Colon (tissue), 2 donors: ENCODE measurements around the gene ATP8A2.

Experiments used
- FAIRE-seq: peaks from 2 replicates; lab custom pipeline; 2012; peaks lifted over from hg19 to GRCh38; lab: Jason Lieb, UNC
- donor health status: control.
- donor health status: control.

The ATP8A2 gene

DNA sequence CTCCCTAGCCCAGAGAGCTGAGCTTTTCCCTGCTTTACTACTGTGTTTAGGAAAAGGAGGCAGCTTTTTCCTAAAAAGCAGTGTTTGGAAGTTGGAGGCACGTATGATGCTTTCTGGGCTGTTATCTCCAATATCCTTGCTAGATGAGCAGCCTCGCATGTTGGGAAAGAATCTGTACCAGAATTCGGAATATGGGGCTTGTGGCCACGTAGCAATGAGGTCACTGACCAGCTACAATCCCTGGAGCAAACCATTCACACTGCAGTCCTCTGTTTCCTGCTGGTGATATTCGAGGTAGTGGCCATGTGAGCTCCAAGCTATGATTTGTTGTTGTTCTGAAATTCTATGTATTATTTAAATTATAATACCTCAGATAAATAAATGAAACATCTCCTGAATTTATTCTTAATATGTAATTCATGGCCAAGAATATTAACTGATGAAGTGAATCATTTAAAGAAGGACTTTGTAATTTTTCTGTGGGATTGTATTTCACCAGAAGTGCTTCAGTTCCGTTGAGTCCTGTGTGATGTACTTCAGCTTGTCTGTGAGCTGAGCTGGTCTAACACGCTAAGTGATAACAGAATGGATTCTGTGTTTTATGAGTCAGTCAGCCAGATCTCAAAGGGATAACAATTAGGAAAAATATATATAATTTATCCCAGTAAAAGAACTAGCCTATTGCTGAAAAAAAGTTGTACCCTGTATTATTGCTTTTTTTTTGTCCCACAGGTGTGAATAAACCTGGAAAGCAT is 360.5 kb downstream of the ATP8A2 start:
- no peak for FAIRE-seq

DNA sequence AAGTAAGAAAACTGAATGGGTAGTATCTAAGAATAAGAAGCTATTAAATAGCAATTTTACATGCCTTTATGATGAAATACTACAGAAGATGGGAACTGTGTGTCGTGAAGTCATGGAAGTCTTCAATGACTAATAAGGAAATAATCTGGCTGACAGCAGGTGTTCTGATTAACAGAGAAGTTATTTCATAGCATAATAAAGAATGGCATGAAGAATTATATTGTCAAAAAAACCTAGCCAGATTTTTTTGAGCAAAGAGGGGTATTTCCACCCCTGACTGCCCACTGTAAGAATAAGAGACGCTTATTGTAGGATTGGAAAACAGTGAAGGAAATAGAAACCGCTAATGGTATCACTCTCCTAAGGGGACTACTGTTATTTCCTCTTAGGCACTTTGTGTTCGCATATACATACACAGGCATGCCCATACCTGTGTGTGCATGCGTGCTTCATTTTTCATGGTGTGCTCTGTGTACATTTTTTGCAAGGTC is 361.3 kb downstream of the ATP8A2 start:
- no peak for FAIRE-seq

DNA sequence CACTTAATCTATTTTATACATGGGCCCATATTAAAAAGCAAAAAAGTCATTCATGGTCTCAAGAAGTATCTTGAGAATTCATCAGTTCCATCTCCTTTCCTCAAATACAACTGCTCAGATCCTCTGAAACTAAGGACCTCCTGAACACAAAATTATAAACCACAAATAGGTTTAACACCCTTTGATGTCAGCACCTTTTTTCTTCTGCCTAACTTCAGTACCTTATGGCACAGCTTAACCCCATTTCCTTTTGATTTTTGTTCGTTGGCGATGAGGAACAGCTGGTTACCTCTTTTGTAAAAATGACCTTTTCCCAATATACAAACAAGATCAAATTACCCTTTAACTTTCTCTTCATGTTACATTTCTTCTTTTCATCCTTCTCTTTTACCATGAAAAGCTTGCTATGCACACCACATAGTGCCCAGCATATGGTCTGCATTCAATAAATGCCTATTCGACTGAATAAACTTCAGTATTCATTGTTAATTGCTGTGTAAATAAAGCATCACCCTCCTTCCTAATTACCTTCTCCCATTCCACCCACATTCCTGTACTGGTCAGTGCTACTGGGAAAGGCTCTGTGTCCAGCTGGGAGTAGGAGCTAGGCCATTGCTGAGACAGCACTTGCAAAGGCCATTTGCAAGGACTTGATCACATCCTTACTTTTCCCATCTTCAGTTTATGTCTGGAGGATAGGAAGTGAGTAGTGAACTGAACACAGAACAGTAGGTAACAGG is 362.1 kb downstream of the ATP8A2 start:
- FAIRE-seq: no peak

DNA sequence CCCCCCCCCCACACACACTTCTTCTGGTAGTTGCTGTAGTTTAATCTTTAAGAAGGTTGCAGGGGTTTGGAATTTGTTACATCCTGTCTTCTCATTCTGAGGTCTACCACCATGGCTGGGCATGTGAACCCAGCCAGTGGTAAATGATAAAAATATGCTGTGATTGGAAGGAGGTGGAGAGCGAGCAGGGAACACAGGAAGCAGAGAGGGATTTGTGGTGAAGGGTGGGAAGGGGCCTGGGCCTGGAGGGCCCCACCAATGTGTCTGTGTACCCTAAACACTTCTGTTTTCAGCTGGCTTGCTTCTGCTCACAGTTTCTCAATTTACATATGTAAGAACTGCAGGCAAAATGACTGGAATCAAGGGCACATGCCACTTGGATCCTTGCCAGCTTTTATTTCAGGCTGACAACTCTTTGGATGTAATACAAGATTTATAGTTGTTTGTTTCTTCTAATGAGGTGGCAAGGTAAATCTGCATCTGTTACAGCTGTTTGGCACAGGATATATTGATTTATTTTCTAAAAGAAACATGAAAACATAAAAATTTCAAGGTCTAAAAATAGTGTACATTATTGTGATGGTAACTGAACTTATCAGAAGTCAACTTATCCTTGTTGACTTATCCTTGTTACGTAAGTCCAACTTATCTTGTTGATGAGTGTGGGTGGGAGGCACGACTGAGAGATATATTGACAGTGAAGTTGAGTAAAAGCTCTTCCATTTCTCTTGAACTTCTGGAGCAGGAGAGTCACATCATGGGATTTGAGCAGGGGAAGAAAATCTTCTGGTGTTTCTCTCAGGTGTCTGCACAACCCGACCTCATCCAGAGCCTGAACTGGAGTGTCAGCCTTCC is 366.8 kb downstream of the ATP8A2 start:
- FAIRE-seq: no peak

DNA sequence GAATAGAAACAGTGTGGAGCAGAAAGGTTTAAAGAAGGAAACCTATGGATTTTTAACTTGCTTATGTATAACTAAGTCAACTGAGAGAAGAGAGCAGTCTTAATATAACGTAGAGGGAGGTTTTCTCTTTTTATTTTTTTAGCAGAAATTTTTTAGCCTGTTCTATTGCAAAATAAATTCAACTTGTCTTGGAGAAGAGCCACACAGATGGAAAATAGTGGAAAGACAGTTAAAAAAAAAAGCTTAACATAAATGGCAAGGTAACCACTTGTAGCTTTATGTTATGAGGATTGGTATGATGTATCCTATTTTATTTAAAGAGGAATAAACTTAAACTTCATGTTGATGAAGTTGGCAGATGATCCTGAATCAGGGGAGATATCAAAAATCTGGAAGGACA is 367.6 kb downstream of the ATP8A2 start:
- no peak for FAIRE-seq

DNA sequence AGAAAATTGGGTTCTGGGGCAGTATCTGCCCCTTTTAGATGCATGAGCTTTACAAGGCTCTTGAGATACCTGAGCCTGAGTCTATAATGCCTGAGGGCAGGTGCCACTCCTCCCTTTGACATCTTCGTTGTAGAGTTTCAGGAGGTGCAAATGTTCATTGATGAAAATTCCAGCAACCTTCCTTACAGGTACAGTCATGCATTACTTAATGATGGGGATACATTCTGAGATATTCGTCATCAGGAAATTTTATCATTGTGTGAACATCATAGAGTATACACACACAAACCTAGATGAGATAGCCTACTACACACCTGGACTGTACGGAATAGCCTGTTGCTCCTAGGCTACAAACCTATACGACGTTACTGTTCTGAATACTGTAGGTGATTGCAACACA is 370.0 kb downstream of the ATP8A2 start:
- no peak for FAIRE-seq

DNA sequence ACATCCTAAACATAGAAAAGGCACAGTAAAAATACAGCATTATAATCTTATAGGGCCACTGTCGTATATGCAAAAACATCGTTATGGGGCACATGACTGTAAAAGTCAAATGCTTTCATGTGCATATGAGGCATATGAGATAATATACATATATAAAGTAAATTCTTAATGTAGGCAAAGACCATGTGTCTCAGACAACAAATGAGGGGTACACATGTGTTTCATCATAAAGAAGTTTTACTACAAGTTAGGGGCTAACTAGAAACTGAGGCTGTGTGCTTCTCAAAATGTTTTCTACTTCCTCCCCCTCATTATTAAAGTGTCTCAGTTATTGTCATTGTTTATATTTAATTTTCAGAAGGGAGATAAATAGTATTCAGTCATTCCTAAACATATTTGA is 370.4 kb downstream of the ATP8A2 start:
- no peak for FAIRE-seq

DNA sequence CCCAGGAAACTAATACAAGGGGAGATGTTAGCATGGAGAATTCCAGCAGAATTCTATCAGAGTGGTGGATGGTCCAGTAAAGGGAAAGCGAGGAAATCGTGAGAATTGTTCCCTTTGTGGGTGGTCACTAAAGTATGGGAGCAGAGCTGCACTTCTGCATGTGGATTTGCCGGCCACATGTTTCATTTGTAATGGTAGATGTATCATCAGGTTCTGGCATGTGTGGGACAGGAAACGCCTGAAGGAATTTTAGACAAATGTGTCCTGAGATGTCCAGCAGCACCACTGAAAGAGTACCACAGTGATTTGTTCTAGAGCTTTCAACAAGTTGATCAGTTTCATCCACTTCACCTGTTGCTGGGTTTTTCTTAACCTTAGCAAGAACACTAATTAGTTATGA is 371.6 kb downstream of the ATP8A2 start:
- FAIRE-seq: no peak

DNA sequence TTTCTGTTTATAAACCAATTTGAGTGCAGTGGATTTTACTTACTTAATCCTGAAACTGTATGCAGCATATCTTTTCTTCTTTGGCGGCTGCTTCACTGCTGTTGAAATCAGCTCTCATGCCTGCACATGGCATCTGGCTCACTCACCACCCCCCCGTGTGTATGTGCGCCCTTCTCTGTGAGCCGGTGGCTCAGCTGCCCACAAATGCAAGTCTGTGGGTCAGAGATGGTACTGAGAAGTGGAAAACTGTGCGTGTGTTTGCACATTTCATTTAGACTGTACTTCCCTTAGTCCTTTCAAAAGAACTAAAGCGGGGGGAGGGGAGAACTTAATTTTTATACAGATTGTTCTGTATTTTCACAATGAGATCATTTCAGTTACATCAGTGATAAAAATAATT is 372.4 kb downstream of the ATP8A2 start:
- FAIRE-seq: no peak

DNA sequence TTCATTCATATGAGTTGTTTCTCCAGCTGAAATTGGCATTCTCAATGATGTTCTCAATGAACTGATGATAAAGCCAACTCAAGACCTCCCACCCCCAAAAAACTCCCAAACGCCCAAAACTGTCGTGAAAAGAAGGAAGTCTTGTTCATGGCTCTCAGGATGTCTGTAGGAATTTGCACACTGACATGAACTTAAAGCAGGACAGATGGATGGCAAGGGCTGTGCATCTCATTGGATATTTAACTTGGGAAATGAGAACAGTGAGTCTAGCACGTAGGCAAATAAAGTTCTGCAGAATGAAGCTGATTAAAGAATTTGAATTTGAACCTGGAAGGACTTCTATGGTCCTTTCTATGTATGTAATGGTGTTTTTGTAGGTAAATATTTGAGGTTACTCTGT is 374.4 kb downstream of the ATP8A2 start:
- no peak for FAIRE-seq

DNA sequence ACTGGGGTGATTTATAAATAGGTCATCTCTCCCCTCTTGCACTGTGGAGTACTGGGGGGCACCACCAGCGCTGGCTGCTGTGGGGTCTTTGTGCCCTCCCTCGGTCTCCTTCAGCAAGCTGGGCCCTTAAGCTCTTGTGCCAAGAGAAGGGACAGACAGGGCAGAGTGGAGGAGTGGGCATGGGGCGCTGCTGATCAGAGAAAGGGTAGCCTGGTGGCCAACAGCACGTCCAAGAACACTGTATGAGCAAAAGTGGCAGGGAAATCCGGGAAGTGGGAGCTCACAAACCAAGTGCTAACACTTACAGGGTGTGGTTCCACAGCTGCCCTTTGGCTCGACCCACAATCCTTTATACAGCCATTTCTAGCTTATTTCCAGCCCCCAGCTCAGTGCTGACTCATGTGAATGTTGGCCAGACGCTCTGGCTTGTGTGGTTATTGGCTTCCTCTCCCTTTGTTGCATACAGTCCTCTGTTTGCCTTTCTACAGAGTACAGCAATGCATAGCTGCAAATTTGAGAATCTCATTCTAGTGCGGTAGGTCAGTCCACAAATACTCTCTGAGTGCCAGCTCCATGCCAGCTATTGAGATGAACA is 381.3 kb downstream of the ATP8A2 start:
- no peak for FAIRE-seq

DNA sequence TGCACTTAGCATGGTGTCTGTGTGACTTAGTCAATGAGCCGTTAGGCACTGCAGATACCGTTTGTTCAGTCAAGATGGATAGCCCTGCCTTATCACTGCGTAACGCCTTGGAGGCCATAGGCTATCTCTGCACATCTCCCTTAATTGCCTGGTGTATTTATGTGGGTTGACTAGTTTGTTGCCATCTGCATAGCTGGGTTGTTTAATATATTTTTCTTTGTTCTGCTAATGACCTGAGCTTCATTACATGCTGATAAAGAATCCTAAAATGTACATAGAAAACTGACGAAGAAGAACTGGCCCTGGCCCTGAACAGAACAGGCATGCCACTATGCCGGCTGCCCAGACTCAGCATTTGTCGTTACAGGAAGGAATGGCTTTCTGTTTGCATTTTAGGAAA is 382.2 kb downstream of the ATP8A2 start:
- FAIRE-seq: no peak

DNA sequence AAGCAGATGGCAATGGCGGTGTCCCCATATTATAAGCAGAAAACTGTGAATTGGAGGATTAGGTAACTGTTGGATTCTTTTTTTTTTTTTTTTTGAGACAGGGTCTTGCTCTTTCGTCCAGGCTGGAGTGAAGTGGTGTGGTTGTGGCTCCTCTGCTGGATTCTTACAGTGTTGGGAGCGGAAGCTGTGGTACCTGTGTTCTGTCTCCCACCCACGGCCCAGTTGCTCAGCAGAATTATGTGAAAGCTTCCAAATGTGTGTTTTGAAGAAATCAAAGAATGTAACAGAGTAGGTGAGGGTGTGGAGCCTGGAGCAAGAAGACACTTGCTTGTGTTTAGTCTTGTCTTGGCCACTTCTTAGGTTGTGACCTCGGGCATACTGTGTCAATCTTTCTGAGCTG is 384.5 kb downstream of the ATP8A2 start:
- FAIRE-seq: no peak

DNA sequence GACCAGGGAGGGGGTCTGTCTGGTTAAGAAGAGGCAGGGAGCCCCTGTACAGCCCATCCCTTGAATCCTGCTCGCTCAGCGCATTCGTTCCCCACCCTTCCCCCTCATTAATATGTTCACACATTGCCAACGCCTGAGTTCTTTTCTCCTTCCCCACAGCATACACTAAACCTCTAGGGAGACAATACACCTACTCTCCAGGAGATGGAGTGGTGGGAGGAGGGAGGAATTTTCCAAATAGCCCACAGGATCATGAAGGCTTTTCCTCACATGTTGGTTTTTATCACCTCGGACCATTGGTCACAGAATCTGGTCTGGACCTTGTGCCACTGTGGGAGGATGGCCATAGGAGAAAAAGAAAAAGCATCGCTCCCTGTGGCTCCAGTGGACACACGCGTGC is 385.1 kb downstream of the ATP8A2 start:
- no peak for FAIRE-seq

DNA sequence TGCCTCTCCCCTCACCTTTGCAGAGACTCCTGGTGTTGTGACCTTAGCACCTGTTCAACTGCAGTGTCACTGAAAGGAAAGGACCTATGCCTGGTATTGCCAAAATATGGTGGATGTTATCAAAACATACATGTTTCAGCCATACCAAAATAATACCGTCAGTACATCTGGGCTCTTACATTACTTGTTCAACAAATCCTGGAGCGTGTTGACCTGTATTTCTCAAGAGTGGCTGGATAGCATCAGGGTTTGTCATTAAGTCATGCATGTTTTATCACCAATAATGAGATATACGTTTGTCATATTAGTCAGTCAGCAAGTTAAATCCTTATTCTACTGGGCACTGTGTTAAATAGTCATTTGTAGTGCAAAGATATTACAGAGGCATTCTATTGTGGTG is 389.3 kb downstream of the ATP8A2 start:
- FAIRE-seq: no peak

DNA sequence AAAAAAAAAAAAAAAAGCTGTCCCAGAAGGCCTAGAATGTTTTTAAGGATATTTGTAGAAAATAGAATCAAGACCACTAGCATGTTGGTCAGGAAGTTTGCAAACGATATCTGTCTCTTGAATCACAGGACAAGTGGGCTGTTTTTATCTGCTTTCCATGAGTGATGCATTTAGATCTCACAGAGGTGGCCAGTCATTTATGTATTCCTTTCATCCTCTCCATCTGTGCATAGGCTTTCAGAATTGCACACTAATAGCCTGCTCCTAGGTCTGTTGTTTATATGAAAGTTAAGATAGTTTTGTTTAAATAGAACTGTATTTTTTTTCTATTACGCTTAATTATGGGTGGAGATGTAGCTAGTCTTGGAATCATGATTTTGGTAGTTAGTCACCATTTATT is 390.5 kb downstream of the ATP8A2 start:
- FAIRE-seq: no peak

DNA sequence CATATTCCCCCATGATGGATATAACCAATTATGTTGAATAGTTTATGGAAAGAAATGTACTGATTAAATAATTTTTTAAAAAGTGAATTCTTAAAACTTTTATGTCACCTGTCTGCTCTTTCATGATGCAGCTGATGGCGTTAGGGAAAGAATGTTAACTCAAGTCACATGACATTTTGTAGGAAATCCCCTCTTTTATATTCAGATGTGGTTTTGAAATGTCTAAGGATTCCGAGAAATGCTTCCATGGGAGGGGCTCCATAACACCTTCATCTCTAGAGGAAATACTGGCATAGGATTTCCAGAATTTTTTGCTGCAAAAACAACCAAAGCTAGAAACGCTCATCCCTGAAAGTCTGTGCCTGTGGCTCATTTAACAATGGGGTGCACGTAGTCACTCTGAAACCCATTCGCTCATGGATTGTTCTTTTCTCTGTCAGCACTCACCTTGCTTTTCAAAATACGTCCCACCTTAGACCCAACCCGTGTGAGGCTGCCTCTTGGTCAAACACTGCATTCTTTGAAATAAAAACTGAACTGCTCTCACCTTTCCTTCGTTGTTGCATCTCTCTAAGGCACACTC is 391.1 kb downstream of the ATP8A2 start:
- FAIRE-seq: no peak

DNA sequence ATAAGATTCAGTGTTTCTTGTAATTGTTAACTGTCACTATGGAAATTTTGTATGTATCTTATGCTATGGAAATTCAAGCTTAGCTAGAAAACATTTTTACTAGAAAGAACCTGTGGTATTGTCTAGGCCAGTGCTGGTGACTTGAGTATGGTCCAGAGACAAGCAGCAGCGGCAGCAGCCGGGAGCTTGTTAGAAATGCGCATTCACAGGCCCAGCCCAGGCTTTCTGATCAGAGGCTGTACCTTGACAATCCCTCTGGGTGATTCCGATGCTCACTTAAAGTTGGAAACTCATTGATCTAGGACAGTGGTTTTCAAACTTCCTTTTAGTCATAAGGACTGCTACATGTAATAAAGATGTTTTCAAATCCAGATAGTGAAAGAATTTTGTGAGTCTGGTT is 392.6 kb downstream of the ATP8A2 start:
- no peak for FAIRE-seq

DNA sequence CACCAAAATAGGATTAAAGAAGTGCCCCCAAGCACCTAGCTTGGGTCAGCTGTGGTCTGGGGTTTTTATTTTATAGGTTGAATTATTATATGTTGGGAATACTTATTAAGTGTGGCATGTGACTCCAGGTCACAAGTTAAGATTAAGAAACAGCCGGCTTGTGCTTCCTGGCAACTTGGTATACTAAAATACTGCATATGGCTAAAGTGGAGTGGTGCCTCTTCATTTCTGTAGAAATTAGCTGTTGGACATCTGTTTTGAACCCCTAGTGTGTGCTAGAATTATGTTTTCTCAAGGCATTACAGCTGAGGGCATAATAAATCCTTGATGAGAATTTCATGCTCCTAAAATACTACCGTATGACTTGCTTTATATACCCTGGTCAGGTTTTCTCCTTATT is 393.5 kb downstream of the ATP8A2 start:
- no peak for FAIRE-seq

DNA sequence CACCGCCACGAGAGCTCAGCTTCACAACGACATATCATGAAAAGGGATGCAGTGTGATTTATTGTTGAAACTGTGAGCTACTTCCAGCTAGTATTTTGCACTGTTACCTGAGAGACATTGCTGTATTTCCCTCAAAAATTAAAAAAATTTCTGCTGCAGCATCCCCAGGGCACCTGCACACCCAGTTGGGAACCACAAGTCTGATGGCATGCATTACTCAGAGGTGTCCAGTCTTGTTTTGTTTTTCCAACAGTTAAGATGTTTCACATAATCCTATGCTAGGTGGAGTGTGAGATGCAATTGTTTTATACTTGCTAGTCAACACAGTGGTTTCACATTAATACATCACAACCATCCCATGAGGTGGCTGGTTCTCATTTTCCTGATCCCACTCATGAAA is 394.8 kb downstream of the ATP8A2 start:
- FAIRE-seq: no peak

DNA sequence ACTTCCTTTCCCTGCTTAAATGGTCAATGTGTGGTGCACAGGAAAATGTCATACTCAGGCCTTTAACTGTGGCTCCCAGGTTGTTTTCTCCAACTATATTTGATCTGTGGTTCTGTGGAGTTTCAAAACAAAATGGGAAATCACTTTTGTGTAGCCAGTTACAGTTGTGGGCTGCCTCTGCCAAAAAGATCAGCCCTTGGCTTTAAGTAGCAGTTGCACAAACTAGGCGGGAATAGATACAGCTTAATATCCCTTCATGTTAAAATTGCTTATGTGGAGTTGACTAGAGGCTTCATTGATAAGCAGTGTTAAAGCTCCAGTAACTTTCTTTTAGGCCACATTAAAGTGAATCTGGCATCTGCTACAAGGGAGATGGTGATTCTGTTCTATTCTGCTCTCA is 395.2 kb downstream of the ATP8A2 start:
- FAIRE-seq: no peak

DNA sequence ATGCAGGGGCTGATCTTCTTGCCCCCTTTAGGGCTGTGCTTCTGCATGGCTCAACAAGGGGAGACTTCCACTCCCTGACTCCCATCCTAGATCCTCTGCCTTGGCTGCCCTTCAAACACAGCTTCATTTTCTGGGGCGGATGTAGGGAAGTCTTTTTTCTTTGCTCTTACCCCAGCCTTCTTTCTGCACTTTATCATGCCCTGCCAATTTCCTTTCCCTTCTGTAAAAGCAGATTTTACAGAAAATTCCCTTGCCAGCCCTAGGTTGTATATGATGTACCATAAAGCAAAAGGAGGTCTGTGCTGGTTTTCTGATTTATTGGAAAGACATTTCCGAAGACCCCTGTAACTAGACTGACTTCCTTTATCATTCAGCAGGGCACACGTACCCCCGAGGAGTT is 396.6 kb downstream of the ATP8A2 start:
- no peak for FAIRE-seq
